ENCODE measurements around the gene TAF1C. TPM values are rescaled to one million over a fixed set of nuclear protein-coding genes. Genes with fewer than 3 reads are reported as not detected.

TAF1C gene
- total and polyA plus RNA-seq, 7 donors: 5.4 to 49.0 (median 20.7) TPM

Other genes with a start within 250 kb of the TAF1C start
- gene OSGIN1, start 233.8 kb downstream of the TAF1C start, total RNA-seq: 1 to 10 TPM; 3.6 to 5.4 (median 4.3) TPM
- 1 to 10 TPM; 6.6 to 9.9 (median 8.1) TPM for gene OSGIN1, start 233.8 kb downstream of the TAF1C start, polyA plus RNA-seq
- 1 to 10 TPM in 2 of 4 donors, not detected in 2; 1.8 to 3.1 TPM for gene NECAB2, start 218.8 kb downstream of the TAF1C start, total RNA-seq
- under 1 TPM in 1 of 3 donors, not detected in 2; 0.34 TPM for gene NECAB2, start 218.8 kb downstream of the TAF1C start, polyA plus RNA-seq
- gene SLC38A8, start 144.3 kb downstream of the TAF1C start, total RNA-seq: not detected
- gene SLC38A8, start 144.3 kb downstream of the TAF1C start, polyA plus RNA-seq: not detected
- 10 to 100 TPM; 69.3 to 83.6 (median 79.3) TPM for gene MBTPS1, start 70.1 kb downstream of the TAF1C start, total RNA-seq
- gene MBTPS1, start 70.1 kb downstream of the TAF1C start, polyA plus RNA-seq: 10 to 100 TPM; 13.6 to 48.7 (median 23.4) TPM
- gene HSDL1, start 41.9 kb downstream of the TAF1C start, total RNA-seq: 10 to 100 TPM; 11.4 to 27.8 (median 18.4) TPM
- 1 to 10 TPM; 5.3 to 7.9 (median 6.6) TPM for gene HSDL1, start 41.9 kb downstream of the TAF1C start, polyA plus RNA-seq
- under 1 TPM in 1 of 4 donors, not detected in 3; 0.36 TPM for gene DNAAF1, start 41.7 kb downstream of the TAF1C start, total RNA-seq
- gene DNAAF1, start 41.7 kb downstream of the TAF1C start, polyA plus RNA-seq: under 1 TPM in 1 of 3 donors, not detected in 2; 0.15 TPM
- gene ADAD2, start 4.1 kb upstream of the TAF1C start, total RNA-seq: under 1 TPM in 2 of 4 donors, not detected in 2; 0.36 to 0.83 TPM
- under 1 TPM in 1 of 3 donors, not detected in 2; 0.29 TPM for gene ADAD2, start 4.1 kb upstream of the TAF1C start, polyA plus RNA-seq
- not detected for gene KCNG4, start 53.0 kb upstream of the TAF1C start, total RNA-seq
- gene KCNG4, start 53.0 kb upstream of the TAF1C start, polyA plus RNA-seq: not detected
- gene WFDC1, start 107.8 kb upstream of the TAF1C start, total RNA-seq: 100 to 1,000 TPM in 2 of 4 donors, 10 to 100 TPM in 2; 15.3 to 173 (median 103) TPM
- gene WFDC1, start 107.8 kb upstream of the TAF1C start, polyA plus RNA-seq: 1 to 10 TPM; 3.0 to 6.6 (median 3.7) TPM
- gene ATP2C2, start 181.5 kb upstream of the TAF1C start, total RNA-seq: 1 to 10 TPM in 2 of 4 donors, not detected in 2; 2.5 to 2.8 TPM
- 10 to 100 TPM in 1 of 3 donors, 1 to 10 TPM in 2; 7.2 to 60.7 (median 9.0) TPM for gene ATP2C2, start 181.5 kb upstream of the TAF1C start, polyA plus RNA-seq

Data from sigmoid colon (tissue), 7 donors.